DMS 273 (cell line): Measurements from ENCODE around the gene ARRDC2.

Experiments used
- DNase-seq: peaks from one replicate; lab custom pipeline; 2025; ENCODE audit not compliant: unreplicated experiment; lab: John Stamatoyannopoulos, UW

The ARRDC2 gene

GRCh38 chr19:18057557-18057956, 49.6 kb downstream of the ARRDC2 start:
- DNase-seq = peak; percentile 67

- DNase-seq = peak; percentile 94
Measured at GRCh38 chr19:18058208-18059009, 50.4 kb downstream of the ARRDC2 start.

DNA sequence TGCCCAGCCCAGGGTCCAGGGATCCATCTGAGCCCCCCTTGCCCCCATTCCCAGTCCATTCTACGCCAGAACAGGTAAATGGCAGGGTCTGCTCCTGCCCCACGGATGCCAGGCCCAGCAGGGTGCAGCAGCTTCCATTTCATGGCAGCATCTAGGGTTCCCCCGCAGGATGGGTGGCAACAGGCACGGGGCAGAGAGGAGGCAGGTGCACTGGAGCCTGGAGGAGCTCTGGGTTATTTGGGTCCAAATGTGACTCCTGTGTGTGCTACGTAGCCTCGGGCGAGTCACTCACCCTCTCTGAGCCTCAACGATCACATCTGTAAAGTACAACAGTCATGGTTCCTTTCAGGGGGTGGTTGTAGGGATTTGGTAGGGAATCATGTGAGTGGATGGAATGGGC, 51.3 kb downstream of the ARRDC2 start:
- no peak for DNase-seq

DNA sequence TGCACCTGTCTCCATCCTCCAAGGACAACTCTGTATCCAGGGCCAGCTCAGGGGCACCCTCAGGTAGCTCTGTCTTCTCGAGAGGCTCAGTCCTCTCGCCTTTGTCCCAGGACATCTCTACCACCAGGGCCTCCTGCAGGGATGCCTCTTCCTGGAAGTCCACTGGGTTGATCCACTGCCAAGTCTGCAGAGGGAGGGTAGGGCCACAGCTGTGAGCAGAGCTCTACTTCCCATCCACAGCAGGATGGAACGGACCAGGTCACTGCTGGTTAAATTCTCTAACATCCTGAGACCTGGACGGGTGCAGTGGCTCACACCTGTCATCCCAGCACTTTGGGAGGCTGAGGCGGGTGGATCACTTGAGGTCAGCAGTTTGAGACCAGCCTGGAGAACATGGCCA, 51.9 kb downstream of the ARRDC2 start:
- DNase-seq = peak; percentile 46

DNA sequence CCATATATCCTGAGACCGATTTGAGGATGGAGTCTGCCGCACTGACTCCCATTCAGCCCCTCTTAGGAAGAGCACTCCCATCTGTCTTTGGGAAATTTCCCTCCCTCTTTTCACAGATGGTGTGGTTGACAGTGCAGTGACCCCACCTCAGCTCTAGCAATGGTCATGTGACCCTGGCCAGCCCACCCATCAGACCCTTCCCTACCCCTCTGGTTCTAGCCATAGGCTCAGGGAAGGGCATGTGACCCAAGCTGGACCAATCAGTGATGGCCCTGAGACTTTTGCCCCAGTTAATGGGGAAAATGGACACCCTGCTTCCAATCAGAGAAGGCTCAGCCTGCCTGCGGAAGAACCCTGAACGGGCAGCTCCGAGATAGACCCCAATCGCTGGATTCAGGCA, 52.5 kb downstream of the ARRDC2 start:
- peak; percentile 75 for DNase-seq

GRCh38 chr19:18062028-18062427, 54.1 kb downstream of the ARRDC2 start:
- DNase-seq = no peak

DNA sequence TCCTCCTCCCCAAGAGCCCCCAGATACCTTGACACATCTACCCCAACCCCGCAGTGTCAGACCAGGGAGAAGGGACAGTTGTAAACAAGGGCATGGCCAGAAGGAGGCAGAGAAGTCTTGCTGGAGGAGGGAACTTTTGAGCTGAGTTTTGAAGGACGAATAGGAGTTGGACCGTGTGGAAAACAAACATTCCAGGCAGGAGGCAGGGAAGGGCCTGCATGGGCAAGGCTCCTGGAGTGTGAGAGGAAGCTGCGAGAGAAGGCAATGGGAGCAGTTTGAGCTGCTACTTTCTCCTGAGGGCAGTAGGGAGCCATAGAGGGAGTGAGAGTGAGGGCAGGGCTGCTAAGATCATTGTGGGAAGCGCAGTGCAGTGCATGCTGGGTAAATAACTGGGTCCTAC, 55.5 kb downstream of the ARRDC2 start:
- DNase-seq = peak; percentile 47
